ACHN (cell line): ENCODE data around the gene RBM47.
A peak's percentile ranks its signal among the peaks of the same experiment; 100 is the strongest.

Source experiments
- DNase-seq: peaks from one replicate; pipeline ENCODE4 v3.0.0-alpha.2; 2015
- in situ Hi-C: cut with HindIII; loops from 2 replicates; pipeline ENCODE4 v1.10.0; 2017; ENCODE audit warnings: low sequenced_read_pairs, low pct_ligation_motif_present, low pct_unique_long_range_greater_than_20kb

The RBM47 gene

GRCh38 chr4:40629401-40630334 lies at the start of gene RBM47:
TSS of gene RBM47 (minus strand) at chr4:40629864. CDS start at chr4:40438893, 190,971 bp downstream.
- in situ Hi-C loops = no loop called here

GRCh38 chr4:40678421-40678820 lies 48.8 kb upstream of the RBM47 start:
- in situ Hi-C loops = no loop called here
- DNase-seq = no peak

More at GRCh38 chr4:40629401-40630334, at the start of gene RBM47:
- DNase-seq = peak; percentile 71

DNA sequence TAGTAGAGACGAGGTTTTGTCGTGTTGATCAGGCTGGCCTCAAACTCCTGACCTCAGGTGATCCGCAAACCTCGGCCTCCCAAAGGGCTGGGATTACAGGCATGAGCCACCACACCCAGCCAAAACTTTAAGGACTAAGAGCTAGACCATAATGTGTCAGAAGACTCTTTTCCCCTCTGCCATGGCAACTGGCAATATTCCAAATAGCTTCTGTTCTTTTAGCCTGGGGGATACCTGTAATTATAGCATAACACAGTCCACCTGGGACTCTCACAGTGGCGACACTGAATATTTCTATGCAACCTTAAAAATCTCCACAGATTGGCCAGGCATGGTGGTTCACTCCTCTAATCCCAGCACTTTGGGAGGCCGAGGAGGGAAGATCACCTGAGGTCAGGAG lies 45.5 kb upstream of the RBM47 start:
- no peak for DNase-seq

GRCh38 chr4:40672528-40673522 lies 43.2 kb upstream of the RBM47 start:
- peak; percentile 94 for DNase-seq
- in situ Hi-C loops = no loop called here

More for the DNA sequence above, 45.5 kb upstream of the RBM47 start:
- in situ Hi-C loops = no loop called here

DNA sequence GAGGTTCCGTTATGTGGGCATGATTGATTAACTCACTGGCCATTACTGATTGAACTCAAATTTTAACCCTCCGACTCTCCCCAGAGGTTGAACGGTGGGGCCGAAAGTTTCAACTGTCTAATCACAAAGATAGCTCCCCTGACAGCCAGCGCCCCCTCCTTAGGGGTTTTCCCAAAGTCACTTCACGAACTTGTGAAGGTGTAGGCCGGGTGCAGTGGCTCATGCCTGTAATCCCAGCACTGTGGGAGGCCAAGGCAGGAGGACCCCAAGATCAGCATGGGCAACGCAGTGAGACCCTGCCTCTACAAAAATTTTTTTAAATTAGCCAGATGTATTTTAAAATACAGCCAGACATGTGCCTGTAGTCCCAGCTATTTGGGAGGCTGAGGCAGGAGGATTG lies 39.8 kb upstream of the RBM47 start:
- in situ Hi-C loops = no loop called here
- DNase-seq = no peak

DNA sequence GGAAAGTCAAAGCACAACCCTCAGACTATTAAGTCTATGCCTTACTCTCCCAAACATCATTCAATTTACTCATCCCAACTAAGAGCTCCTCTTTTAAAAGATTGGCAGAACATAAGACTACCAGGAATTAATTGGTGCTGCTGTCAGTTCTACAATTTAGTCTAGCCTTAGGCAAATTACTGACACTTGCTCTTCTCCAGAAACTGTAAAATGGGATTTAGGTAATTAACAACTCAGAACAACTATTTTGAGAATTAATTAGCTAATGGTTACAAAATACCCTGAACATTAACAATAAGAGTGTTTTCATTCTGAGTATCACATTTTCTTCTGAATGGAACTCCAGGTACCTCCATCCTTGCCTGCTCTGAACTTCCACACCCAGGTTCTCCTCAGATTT lies 36.2 kb upstream of the RBM47 start:
- no peak for DNase-seq
- in situ Hi-C loops = no loop called here

GRCh38 chr4:40662962-40663604 lies 33.4 kb upstream of the RBM47 start:
- peak; percentile 68 for DNase-seq
- in situ Hi-C loops = no loop called here

- in situ Hi-C loops = no loop called here
Measured at GRCh38 chr4:40661803-40662202, 32.1 kb upstream of the RBM47 start.

DNA sequence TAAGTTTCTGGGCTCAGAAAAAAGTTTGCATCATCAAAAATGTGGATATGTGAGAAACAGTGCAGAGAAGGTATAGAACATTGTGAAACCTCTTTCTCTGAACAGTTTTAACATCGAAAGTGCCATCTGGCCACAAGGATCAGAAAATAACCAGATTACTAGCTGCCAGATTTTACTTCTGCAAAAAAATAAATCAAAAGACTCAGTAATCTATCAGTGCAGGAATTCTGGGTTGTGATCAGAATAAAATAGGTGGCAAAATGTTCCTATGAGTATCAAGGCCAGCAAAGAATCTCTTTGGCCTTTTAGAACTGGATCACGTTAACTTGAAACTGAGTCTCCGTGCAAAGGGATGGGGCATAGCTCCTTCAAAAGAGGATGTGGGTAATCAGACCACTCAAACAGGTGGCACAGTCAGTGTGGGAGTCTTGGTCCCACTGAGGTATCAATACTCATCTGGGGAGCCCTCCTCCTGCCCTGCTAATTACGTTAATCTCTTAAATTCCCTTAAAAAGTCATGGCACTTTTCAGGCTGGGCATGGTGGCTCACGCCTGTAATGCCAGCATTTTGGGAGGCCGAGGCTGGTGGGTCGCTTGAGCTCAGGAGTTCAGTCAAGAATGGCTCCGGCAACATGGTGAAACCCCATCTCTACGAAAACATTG lies 26.7 kb upstream of the RBM47 start:
- in situ Hi-C loops = no loop called here
- no peak for DNase-seq

More at GRCh38 chr4:40661803-40662202, 32.1 kb upstream of the RBM47 start:
- DNase-seq = no peak

- in situ Hi-C loops = no loop called here
Measured at GRCh38 chr4:40651280-40651679, 21.6 kb upstream of the RBM47 start.

GRCh38 chr4:40649321-40649720 lies 19.7 kb upstream of the RBM47 start:
- in situ Hi-C loops = no loop called here

More at GRCh38 chr4:40651280-40651679, 21.6 kb upstream of the RBM47 start:
- DNase-seq = no peak

DNA sequence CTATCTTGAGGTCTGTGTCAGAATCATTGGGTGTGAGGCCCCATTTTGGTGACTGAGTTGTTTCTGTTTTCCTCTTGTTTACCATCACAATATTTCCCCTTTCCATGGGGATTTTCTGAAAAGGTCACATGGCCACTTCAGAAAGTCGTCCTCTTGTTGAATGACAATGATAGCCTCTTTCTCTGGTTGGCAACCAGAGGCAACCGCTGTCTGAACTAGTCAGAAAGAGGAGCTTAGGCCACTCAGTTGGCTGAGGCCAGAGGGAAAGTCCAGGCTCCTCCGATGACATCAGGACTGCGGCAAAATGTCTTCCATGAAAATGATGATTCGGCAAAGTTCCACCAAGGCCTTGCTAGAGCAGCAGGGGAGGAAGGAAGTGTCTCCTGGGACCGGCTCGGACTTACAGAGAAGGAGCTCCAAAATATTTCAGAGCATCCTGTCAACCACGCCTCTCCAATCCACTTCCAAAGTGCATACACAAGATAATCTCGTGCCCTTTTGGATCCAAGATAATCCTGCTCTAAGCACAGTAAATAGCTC lies 19.1 kb upstream of the RBM47 start:
- no peak for DNase-seq
- in situ Hi-C loops = no loop called here

More at GRCh38 chr4:40649321-40649720, 19.7 kb upstream of the RBM47 start:
- no peak for DNase-seq

GRCh38 chr4:40648131-40648530 lies 18.5 kb upstream of the RBM47 start:
- in situ Hi-C loops = no loop called here

GRCh38 chr4:40645586-40645985 lies 15.9 kb upstream of the RBM47 start:
- no peak for DNase-seq
- in situ Hi-C loops = no loop called here

More at GRCh38 chr4:40648131-40648530, 18.5 kb upstream of the RBM47 start:
- DNase-seq = no peak

DNA sequence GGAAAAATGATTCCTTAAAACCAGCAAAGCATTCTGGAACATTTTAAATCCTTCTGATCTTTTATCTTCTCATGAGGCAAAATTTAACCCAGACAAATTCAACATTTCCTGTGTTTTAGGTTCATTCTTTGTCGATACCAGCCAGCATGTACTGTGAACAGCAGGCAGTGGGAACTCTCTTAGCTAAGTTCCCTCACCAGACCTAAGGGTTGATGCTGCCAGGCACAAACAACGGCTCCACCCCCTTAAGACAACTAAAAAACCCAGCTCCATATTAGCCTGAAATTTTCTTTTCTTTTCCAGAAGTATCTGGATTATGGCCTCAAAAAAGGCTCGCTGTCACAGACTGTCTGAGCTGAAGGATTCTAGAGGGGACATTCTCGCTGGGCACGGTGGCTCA lies 2.4 kb upstream of the RBM47 start:
- DNase-seq = no peak
- in situ Hi-C loops = no loop called here

DNA sequence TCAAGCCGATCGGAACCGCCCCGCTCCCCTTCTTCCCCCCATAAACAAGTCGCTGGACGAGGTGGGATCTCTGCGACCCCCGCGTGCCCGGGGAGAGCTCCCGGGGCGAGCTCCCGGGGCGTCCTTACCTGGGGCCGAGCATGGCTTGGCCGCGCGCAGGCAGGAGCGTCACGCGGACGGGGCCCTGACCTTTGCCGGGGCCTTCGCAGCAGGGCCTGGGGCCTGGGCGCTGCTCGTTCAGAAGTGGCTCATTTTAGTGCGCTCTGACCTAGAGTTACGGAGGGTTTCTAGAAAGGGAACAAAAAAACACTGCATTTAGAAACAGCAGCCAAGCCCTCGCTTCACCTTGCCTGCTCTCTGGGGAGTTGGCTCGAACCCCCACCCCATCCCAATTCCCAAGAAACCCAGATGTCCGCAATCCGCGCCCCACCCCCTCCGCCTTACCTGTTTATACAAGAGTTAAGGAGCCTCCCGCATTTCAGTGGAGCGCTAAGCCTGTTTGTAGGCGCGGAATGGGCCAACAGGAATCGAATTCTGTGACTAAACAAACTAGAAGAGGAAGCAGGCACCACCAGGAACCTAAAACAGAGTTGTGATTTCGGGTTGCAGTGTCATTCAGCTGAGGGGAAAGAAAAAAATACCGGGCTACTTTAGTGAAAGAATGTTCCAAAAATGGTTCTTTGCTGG lies 814 bp upstream of the RBM47 start:
- in situ Hi-C loops = no loop called here
- DNase-seq = no peak

- in situ Hi-C loops = no loop called here
- DNase-seq = peak; percentile 19
Measured at GRCh38 chr4:40628888-40629287, 776 bp downstream of the RBM47 start.
